A673 (cell line): ENCODE data around the gene ACADSB.

Experiments used
- EZH2 ChIP-seq: fragments of 200-600 bp; sonication (generic); IDR thresholded peaks from 2 replicates; pipeline ENCODE4 v1.6.1; 2017; ENCODE audit warnings: borderline replicate concordance, low read depth, mild to moderate bottlenecking, mixed read lengths, antibody characterized with exemption, low read length; ENCODE audit not compliant: poor library complexity, severe bottlenecking
- TF ChIP-seq, protein P1 (sequence below): fragments of 300-800, 200-600 bp; sonication (generic); conservative IDR thresholded peaks from 2 replicates; pipeline ENCODE4 v1.5.1; 2017; ENCODE audit warnings: low read depth, mild to moderate bottlenecking, antibody characterized with exemption, low read length, moderate library complexity, mixed read lengths

GRCh38 chr10:123102673-123103072 is 93.9 kb downstream of the ACADSB start:
- TF ChIP-seq, protein P1, sequence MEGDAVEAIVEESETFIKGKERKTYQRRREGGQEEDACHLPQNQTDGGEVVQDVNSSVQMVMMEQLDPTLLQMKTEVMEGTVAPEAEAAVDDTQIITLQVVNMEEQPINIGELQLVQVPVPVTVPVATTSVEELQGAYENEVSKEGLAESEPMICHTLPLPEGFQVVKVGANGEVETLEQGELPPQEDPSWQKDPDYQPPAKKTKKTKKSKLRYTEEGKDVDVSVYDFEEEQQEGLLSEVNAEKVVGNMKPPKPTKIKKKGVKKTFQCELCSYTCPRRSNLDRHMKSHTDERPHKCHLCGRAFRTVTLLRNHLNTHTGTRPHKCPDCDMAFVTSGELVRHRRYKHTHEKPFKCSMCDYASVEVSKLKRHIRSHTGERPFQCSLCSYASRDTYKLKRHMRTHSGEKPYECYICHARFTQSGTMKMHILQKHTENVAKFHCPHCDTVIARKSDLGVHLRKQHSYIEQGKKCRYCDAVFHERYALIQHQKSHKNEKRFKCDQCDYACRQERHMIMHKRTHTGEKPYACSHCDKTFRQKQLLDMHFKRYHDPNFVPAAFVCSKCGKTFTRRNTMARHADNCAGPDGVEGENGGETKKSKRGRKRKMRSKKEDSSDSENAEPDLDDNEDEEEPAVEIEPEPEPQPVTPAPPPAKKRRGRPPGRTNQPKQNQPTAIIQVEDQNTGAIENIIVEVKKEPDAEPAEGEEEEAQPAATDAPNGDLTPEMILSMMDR, result no peak
- TF ChIP-seq EZH2, result no peak
